ENCODE measurements around the gene KRTAP3-2.
"Not testable (repeated sequence)": the region's sequence is repeated elsewhere in the genome, so short reads cannot be mapped to it uniquely, and the experiment has no call there.

Gene KRTAP3-2

DNA sequence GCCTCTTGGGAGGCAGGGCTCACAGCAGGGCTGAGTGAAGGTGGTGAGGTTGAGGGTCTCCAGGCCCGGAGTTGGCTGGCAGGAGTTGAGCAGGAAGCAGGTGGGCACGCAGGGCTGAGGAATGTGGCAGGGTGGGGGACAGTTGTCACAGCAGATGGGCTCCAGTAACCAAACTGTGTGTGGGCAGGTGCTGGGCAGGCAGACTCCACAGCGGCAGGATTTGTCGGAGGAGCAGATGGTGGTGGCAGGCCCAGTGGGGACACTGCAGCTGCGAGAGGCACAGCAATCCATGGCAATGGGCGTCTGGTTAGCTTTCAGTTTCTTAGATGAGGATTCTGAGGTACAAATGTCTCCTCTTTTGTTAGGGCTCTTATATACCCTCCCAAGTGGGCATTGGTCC is at the start of gene KRTAP3-2:
TSS of gene KRTAP3-2 (minus strand) at position 344 of the 400 bp plus-strand sequence. CDS start at position 291, 53 bp downstream.
- FAIRE-seq; DNase-seq (ENCODE audit: extremely low spot score, insufficient read length, low read depth): not testable (repeated sequence)

DNA sequence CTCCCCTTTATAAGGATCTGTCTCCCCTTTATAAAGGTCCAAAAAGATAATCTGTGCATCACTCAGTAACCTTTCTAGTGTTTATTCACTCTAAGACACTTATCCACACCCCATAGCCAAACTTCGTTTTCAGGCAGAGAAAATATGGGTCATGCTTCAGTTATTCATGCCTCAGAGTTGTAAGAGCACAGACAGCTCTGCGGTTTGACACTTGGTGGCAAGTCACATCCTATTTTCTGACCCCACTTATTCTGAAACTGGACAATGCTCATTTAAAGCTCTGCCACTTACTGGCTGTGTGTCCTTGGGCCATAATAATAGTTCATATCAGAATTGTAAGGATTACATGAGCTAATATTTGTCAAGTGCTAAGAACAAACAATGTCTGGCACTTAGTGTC is 49.4 kb upstream of the KRTAP3-2 start:
- no peak for FAIRE-seq
- peak; percentile 17 for DNase-seq (ENCODE audit: extremely low spot score, insufficient read length, low read depth)

DNA sequence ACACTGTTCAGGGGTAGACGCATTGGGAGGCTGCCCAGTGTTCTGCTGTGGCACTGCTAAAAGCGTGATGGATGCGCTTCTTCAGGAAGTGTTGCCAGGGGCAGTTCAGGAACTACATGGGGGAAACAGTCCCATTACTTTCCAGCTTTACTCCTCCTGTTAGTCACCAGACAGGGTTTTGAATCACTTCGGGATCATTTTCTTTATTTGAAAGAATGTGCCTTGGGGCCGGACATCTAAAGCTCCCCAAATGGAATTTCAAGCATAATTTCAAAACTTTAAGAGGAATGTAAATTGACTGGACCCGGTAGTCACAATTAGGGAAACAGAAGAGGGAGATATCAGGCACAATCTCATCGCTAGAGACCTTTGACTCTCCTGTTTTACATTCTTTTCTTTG is 48.7 kb upstream of the KRTAP3-2 start:
- no peak for DNase-seq (ENCODE audit: extremely low spot score, insufficient read length, low read depth)
- no peak for FAIRE-seq

DNA sequence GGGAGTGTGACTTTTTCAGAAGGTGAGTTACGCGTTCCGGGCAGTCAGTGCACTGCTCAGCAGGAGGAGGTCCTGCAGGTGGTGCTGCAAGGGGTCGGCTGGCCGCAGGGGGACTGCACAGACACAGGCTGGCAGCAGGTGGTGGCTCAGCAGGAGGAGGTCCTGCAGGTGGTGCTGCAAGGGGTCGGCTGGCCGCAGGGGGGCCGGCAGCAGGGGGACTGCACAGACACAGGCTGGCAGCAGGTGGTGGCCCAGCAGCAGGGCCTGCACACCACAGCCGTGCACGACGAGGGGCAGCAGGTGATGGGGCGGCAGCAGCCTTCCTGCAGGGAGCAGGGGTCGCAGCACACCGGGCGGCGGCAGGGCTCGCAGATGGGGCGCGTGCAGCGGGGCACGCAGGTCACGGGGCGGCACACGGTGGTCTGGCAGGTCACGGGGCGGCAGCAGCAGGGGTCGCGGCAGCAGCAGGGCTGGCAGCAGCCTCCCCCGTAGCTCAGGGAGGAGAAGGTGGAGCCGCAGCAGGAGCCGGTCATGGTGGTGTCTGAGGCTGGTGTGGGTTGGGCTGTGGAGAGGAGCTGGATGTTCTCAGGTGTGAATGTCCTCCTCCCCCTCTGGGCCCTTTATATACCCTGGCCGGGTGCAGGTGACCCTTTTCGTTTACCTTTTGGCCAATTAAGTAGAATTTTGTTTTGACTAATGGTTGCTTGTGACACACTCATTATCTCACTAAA is 47.2 kb upstream of the KRTAP3-2 start, which contains the start of gene KRTAP2-1:
TSS of gene KRTAP2-1 (minus strand) at position 582 of the 731 bp plus-strand sequence. CDS start at position 533, 49 bp downstream.
- FAIRE-seq; DNase-seq (ENCODE audit: extremely low spot score, insufficient read length, low read depth): not testable (repeated sequence)

DNA sequence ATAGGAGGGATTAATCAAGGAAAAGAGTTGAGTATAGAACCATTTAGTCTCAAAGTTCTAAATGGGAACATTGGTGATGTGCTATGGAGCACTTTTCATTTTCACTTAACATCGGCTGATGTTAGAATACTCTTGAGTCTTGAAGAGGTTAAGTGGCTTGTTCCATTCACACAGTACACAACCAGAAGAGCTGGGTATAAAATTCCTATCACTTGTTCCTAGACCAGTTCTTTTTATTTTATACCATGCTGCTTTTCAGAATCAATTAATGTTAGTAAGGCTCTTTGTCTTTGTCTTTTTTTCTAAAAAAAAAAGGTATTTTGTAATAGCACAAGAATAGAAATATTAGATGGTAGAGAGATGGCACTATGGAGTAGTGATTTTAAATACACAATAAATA is 43.2 kb upstream of the KRTAP3-2 start:
- FAIRE-seq (no peak), DNase-seq (ENCODE audit: extremely low spot score, insufficient read length, low read depth) (no peak)

DNA sequence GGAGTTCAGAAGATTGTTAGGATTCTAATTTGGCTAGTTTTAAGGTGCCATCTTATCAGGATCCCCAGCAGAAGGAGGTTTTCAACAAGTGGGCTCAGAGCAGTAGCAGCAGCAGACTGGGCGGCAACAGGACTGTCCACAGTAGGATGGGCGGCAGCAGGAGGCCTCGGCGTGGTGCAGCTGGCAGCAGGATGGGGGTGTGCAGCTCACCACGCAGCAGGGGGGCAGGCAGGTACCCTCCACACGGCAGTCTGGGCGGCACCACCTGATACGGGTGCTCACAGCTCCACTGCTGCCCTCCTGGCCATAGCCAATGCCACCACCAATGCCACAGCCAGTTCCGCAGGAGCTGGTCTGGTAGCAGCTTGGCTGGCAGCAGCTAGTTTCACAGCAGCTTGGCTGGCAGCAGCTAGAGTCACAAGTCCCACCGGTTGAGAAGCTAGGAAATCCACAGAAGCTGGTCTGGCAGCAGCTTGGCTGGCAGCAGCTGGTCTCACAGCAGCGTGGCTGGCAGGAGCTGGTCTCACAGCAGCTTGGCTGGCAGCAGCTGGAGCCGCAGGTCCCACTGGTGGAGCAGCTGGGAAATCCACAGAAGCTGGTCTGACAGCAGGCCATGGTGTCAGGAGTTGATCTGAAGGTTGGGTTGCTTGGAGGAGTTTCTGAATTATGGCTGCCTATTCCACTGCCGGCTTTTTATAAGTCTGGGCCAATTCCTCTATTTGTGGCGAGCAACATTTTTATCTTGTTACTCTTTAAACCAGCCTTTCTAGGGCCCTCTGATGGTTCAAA is 41.3 kb upstream of the KRTAP3-2 start, which contains the start of gene KRTAP1-1:
TSS of gene KRTAP1-1 (minus strand) at position 668 of the 789 bp plus-strand sequence. CDS start at position 615, 53 bp downstream.
- not testable (repeated sequence) for FAIRE-seq; DNase-seq (ENCODE audit: extremely low spot score, insufficient read length, low read depth)

DNA sequence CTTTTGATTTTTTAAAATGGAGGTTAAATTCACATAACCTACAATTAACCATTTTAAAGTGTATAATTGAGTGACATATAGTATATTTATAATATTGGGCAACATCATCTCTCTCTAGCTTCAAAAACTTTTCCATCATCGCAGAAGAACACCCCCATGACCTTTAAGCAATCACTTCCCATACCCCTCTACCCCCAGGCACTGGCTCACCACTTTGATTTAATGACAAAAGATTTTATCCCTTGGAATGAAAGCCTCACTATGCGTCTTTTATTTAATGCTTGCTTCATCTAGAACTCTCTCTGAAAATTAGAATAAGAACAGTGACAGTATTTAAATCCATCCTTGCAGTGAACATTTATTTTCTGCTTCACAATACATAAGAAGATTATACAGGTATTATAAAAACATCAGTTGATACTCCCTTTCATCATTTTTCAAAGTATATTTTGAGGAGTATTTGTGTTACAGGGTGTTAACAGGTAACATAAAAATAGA is 38.2 kb upstream of the KRTAP3-2 start:
- DNase-seq (ENCODE audit: extremely low spot score, insufficient read length, low read depth) (no peak), FAIRE-seq (no peak)

DNA sequence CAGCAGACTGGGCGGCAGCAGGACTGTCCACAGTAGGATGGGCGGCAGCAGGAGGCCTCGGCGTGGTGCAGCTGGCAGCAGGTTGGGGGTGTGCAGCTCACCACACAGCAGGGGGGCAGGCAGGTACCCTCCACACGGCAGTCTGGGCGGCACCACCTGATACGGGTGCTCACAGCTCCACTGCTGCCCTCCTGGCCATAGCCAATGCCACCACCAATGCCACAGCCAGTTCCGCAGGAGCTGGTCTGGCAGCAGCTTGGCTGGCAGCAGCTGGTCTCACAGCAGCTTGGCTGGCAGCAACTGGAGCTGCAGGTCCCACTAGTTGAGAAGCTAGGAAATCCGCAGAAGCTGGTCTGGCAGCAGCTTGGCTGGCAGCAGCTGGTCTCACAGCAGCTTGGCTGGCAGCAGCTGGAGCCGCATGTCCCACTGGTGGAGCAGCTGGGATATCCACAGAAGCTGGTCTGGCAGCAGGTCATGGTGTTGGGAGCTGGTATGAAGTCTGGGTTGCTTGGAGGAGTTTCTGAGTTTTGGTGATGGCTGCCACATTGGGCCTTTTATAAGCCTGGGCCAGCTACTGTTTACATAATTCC is 34.7 kb upstream of the KRTAP3-2 start, which contains the start of gene KRTAP1-3:
TSS of gene KRTAP1-3 (minus strand) at position 529 of the 590 bp plus-strand sequence. CDS start at position 476, 53 bp downstream.
- DNase-seq (ENCODE audit: extremely low spot score, insufficient read length, low read depth); FAIRE-seq: not testable (repeated sequence)

DNA sequence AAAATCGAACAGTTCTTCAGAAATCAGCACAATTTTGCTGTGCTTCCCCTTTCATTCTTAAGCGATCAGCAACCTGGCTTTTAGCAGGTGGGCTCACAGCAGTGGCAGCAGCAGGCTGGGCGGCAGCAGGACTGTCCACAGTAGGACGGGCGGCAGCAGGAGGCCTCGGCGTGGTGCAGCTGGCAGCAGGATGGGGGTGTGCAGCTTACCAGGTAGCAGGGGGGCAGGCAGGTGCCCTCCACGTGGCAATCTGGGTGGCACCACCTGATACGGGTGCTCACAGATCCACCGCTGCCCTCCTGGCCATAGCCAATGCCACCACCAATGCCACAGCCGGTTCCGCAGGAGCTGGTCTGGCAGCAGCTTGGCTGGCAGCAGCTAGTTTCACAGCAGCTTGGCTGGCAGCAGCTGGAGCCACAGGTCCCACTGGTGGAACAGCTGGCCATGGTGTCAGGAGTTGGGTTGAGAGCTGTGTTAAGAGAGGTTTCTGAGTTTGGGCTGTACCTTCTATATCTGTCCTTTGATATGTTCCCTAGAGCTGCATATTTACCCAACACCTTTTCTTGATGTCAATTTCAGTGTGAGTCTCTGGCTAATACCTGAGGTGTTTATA is 30.0 kb upstream of the KRTAP3-2 start, which contains the start of gene KRTAP1-4:
TSS of gene KRTAP1-4 (minus strand) at position 563 of the 613 bp plus-strand sequence. CDS start at position 446, 117 bp downstream.
- DNase-seq (ENCODE audit: extremely low spot score, insufficient read length, low read depth) (no peak), FAIRE-seq (no peak)

DNA sequence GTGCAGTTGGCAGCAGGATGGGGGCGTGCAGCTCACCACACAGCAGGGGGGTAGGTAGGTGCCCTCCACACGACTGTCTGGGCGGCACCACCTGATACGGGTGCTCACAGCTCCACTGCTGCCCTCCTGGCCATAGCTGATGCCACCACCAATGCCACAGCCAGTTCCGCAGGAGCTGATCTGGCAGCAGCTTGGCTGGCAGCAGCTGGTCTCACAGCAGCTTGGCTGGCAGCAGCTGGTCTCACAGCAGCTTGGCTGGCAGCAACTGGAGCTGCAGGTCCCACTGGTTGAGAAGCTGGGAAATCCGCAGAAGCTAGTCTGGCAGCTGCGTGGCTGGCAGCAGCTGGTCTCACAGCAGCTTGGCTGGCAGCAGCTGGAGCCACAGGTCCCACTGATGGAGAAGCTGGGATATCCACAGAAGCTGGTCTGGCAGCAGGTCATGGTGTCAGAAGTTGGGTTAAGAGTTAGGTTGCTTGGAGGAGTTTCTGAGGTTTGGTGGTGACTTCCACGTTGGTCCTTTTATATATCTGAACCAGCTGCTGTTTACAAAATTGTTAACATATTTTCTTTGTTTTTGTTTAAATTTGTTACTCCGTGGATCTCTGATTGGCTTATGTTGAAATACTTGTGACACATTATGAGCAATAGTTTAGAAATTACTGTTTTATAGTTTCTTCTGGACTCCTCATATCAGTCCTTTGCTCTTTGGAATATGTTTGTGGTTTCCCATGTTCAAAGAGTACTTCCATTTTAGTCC is 27.2 kb upstream of the KRTAP3-2 start, which contains the start of gene KRTAP1-5:
TSS of gene KRTAP1-5 (minus strand) at position 494 of the 757 bp plus-strand sequence. CDS start at position 441, 53 bp downstream.
- DNase-seq (ENCODE audit: extremely low spot score, insufficient read length, low read depth) = no peak
- FAIRE-seq = no peak

DNA sequence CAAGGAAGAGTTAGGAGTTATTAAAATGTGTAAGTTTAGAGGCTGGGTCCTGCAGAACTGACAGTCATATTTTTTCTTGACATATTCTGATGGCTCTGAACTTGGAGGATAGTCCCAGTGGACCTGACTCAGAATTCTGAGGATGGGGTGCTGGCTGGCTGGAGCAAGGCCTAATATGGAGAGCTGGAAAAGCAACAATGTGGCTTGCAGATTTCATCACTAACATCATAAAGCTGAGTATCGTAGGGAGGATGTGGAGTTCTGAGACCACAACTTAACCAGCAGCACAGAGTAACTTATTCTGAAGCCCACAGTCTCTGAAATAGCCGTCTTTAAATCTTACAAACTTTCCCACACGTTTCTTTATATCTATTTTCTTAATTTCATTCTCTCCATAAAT is 25.0 kb upstream of the KRTAP3-2 start:
- no peak for DNase-seq (ENCODE audit: extremely low spot score, insufficient read length, low read depth)
- no peak for FAIRE-seq

DNA sequence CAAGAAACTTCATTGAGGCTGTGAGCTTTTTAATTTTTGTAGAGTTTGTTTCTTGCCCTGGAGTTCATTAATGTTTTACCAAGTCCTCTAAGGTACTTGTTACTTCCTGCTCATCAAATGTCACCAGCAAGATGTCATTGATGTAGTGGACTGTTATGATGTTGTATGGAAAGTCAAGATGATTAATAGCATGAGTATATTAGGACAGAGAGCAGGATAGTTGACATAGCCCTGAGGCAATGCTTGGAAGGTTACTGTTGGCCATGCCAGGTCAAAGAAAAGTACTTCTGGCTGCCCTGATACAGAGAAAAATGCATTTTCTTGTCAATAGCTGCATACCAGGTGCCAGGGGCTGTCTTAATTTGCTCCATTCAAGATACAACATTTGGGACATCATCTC is 20.6 kb upstream of the KRTAP3-2 start:
- DNase-seq (ENCODE audit: extremely low spot score, insufficient read length, low read depth) (no peak), FAIRE-seq (no peak)

DNA sequence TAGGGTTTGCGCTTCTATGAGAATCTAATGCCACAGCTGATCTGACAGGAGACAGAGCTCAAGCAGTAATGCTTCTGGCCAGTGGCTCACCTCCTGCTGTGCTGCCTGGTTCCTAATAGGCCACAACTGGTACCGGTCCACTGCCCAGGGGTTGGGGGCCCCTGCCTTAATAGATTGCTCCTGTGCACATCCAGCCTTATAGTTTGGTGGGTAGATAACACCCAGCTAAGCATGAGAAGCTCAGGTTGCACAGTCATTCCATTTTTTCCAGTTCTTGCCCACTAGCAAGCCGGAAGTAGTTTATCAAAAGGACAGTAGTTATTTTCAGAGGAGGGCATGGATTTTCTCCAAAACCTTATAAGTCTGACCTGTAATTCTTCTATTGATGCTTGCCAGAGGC is 19.7 kb upstream of the KRTAP3-2 start:
- no peak for DNase-seq (ENCODE audit: extremely low spot score, insufficient read length, low read depth)
- no peak for FAIRE-seq

DNA sequence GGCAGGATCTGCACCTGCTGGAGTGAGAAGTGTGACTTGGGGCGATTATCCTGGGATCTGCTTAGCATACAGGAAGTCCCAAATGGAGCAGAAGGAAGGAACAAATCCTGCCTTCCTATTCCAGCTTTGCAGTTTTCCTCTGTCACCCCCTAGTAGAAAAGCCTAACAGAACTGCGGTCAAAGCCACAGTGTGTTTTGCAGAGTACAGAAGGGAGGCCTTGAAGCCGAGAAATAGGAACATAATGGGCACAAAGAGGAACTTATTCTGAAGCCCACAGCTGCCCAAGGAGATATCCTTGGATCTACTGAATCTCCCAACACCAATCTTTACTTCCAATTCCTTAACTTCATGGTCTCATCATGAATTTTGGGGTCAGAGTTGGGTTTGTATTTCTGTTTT is 18.8 kb upstream of the KRTAP3-2 start:
- no peak for FAIRE-seq

DNA sequence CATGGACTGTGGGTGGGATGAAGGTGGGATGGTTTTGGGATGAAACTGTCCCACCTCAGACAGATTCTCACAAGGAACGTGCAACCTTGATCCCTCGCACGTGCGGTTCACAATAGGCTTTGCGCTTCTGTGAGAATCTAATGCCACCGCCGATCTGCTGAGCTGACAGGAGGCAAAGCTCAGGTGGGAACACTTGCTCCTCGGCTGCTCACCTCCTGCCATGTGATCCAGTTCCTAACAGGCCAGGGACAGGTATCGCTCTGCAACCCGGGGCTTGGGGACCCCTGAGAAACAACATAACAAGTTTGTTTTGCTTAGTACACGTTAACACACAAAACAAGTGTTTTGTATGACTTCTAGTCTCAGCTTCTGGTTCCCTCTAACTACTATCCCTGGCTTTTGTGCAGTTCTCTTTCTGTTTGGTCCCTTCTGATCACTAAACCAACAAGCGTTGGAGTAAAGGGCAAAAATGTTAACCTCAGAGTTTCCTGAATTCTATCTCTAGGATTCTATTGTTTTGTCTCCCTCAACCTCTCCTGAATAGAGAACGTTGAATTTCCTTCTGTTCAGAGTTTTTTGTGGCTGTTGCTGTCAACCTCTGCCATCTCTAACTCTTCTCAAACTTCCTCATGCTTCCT is 17.0 kb upstream of the KRTAP3-2 start:
- DNase-seq (ENCODE audit: extremely low spot score, insufficient read length, low read depth) = no peak
- no peak for FAIRE-seq

More for the DNA sequence above, 18.8 kb upstream of the KRTAP3-2 start:
- DNase-seq (ENCODE audit: extremely low spot score, insufficient read length, low read depth) = no peak

DNA sequence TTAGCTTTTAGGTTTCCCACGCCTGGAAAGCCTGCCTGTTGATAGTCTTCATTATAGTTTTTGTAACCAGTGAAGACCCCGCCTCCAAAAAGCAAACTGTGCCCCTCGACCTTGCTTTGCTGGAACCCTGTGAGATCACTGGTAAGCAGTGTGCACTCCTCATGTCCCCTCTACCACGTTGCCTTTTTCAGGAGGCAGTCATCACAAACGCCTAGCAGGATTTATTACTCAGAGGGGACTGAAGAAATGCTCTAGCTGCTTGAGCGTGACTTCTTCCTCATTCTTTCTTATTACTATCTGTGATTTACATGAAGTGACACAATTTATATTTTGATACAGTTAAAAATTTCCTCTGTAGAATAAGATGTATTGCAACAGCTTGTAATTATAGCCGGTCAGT is 15.7 kb upstream of the KRTAP3-2 start:
- DNase-seq (ENCODE audit: extremely low spot score, insufficient read length, low read depth) = no peak
- FAIRE-seq = no peak

DNA sequence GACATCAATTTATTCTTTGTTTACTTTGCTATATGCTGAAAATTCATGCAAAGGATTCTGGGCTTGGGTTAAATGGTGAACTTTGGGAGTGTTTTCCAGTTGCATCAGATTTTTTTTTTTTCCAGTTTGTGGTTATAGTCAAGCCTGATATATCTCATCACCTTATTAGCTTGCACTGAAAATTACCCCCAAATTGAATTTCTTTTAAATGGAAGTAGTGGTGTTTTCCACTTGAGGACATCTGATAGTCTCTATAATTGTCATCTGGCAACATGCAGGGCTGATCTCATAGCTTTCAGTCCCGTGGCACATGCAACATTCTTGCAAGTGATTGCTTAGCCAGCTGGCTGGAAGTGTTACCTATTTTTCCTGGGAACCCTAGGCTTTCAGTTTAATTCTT is 13.9 kb upstream of the KRTAP3-2 start:
- FAIRE-seq = no peak
- no peak for DNase-seq (ENCODE audit: extremely low spot score, insufficient read length, low read depth)

DNA sequence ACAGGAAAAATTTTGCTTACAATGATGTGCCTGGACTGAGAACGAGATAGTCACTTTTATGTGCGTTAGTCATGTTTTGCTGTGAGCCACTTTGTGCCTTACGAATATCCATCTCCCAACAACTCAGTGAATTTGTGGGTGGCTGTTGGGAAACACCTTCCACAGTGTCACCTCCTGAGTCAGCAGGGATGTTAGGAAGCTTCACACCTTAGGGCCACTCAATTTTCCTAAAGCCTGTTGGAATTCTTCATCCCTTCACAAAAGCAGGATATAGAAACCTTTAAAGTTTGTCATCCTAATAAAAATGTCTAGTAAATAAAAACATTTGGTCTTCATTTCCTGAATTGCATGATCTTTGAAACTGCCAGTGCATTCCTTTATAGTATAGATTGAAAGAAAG is 13.5 kb upstream of the KRTAP3-2 start:
- DNase-seq (ENCODE audit: extremely low spot score, insufficient read length, low read depth) (no peak), FAIRE-seq (no peak)

Measured in GM18507 (cell line).